A673 (cell line): ENCODE measurements around the gene HARBI1.

Experiments
- EZH2 ChIP-seq: fragments of 200-600 bp; sonication (generic); IDR thresholded peaks from 2 replicates; pipeline ENCODE4 v1.6.1; 2017; ENCODE audit warnings: borderline replicate concordance, low read depth, mild to moderate bottlenecking, mixed read lengths, antibody characterized with exemption, low read length; ENCODE audit not compliant: poor library complexity, severe bottlenecking
- TF ChIP-seq, protein P1 (sequence below): fragments of 300-800, 200-600 bp; sonication (generic); conservative IDR thresholded peaks from 2 replicates; pipeline ENCODE4 v1.5.1; 2017; ENCODE audit warnings: low read depth, mild to moderate bottlenecking, antibody characterized with exemption, low read length, moderate library complexity, mixed read lengths

DNA sequence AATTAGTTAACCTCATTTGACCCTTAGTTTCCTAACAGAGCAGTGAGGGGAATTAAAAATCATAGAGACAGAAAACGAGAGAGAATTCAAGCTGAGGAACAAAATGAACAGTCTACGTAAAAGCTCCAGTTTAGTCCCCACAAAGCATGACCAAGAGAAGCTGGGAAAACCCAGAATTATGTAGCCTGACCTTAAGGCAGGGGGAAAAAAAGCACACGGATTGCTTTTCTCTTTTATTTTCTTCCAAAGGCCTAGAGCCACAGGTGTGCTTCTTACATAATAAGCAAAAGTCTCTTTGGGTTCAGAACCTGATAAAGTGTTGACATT, 22.7 kb downstream of the HARBI1 start:
- TF ChIP-seq, protein P1, sequence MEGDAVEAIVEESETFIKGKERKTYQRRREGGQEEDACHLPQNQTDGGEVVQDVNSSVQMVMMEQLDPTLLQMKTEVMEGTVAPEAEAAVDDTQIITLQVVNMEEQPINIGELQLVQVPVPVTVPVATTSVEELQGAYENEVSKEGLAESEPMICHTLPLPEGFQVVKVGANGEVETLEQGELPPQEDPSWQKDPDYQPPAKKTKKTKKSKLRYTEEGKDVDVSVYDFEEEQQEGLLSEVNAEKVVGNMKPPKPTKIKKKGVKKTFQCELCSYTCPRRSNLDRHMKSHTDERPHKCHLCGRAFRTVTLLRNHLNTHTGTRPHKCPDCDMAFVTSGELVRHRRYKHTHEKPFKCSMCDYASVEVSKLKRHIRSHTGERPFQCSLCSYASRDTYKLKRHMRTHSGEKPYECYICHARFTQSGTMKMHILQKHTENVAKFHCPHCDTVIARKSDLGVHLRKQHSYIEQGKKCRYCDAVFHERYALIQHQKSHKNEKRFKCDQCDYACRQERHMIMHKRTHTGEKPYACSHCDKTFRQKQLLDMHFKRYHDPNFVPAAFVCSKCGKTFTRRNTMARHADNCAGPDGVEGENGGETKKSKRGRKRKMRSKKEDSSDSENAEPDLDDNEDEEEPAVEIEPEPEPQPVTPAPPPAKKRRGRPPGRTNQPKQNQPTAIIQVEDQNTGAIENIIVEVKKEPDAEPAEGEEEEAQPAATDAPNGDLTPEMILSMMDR = no peak
- TF ChIP-seq EZH2 = no peak
